GM21825 (cell line): ENCODE data around the gene DGCR6.
"Not testable (repeated sequence)": the region's sequence is repeated elsewhere in the genome, so short reads cannot be mapped to it uniquely, and the experiment has no call there.

Experiments
- ATAC-seq: cut with Tn5 transposase; IDR thresholded peaks from one replicate; pipeline ENCODE4 v1.9.1; 2021; ENCODE audit warnings: mild to moderate bottlenecking, moderate library complexity; ENCODE audit not compliant: unreplicated experiment

DGCR6 gene

GRCh38 chr22:18929459-18929858 lies 23.3 kb downstream of the DGCR6 start:
- ATAC-seq: no peak

GRCh38 chr22:18931905-18932652 lies 26.0 kb downstream of the DGCR6 start:
- ATAC-seq: no peak

GRCh38 chr22:18933914-18934313 lies 27.8 kb downstream of the DGCR6 start:
- no peak for ATAC-seq

- not testable (repeated sequence) for ATAC-seq
Observed at GRCh38 chr22:18934688-18935087, 28.6 kb downstream of the DGCR6 start.

GRCh38 chr22:18935889-18936529 lies 29.9 kb downstream of the DGCR6 start, which contains the start of gene PRODH:
Gene PRODH, minus strand, starts transcription at chr22:18936293. Its CDS starts 6 bp downstream, at chr22:18936287.
- no peak for ATAC-seq

- not testable (repeated sequence) for ATAC-seq
Observed at GRCh38 chr22:18938691-18939090, 32.6 kb downstream of the DGCR6 start.

GRCh38 chr22:18947105-18947504 lies 41.0 kb downstream of the DGCR6 start:
- ATAC-seq: not testable (repeated sequence)

GRCh38 chr22:18947905-18948304 lies 41.8 kb downstream of the DGCR6 start:
- ATAC-seq: no peak

- ATAC-seq: no peak
Observed at GRCh38 chr22:18950141-18950540, 44.0 kb downstream of the DGCR6 start.

GRCh38 chr22:18952022-18952421 lies 45.9 kb downstream of the DGCR6 start:
- no peak for ATAC-seq

GRCh38 chr22:18953128-18953527 lies 47.0 kb downstream of the DGCR6 start:
- not testable (repeated sequence) for ATAC-seq

- ATAC-seq: not testable (repeated sequence)
Observed at GRCh38 chr22:18954303-18954989, 48.3 kb downstream of the DGCR6 start.

- no peak for ATAC-seq
Observed at GRCh38 chr22:18954990-18955571, 49.0 kb downstream of the DGCR6 start.

GRCh38 chr22:18955696-18956095 lies 49.6 kb downstream of the DGCR6 start:
- ATAC-seq: no peak

- not testable (repeated sequence) for ATAC-seq
Observed at GRCh38 chr22:18956121-18956895, 50.2 kb downstream of the DGCR6 start.

GRCh38 chr22:18956956-18957355 lies 50.8 kb downstream of the DGCR6 start:
- not testable (repeated sequence) for ATAC-seq

GRCh38 chr22:18957621-18958320 lies 51.7 kb downstream of the DGCR6 start:
- ATAC-seq: not testable (repeated sequence)

- ATAC-seq: not testable (repeated sequence)
Observed at GRCh38 chr22:18958321-18958705, 52.2 kb downstream of the DGCR6 start.

- not testable (repeated sequence) for ATAC-seq
Observed at GRCh38 chr22:18958738-18959137, 52.6 kb downstream of the DGCR6 start.

GRCh38 chr22:18959266-18959665 lies 53.1 kb downstream of the DGCR6 start:
- ATAC-seq: not testable (repeated sequence)
